Subcutaneous adipose tissue (tissue), 4 donors: ENCODE data around the gene PTPRD. TPM values are rescaled to one million over a fixed set of nuclear protein-coding genes. Genes with fewer than 3 reads are reported as not detected.

Source experiments
- total RNA-seq, 4 donors: library from RNA; depleted of rRNA; stranded (reverse); fragments of >200 nt; gene quantifications; one replicate each; pipeline ENCODE4 v1.1.0, GENCODE V29; 2016
- TF ChIP-seq, protein P1 (sequence below): fragments of 450-650 bp; IDR thresholded peaks from one replicate; pipeline ENCODE4 v1.5.1; 2016; ENCODE audit warnings: low read depth, mild to moderate bottlenecking, control low read depth, antibody characterized with exemption, moderate library complexity

Gene PTPRD
- total RNA-seq, 4 donors from 2014 or later = 5.1 to 17.3 (median 12.1) TPM

DNA sequence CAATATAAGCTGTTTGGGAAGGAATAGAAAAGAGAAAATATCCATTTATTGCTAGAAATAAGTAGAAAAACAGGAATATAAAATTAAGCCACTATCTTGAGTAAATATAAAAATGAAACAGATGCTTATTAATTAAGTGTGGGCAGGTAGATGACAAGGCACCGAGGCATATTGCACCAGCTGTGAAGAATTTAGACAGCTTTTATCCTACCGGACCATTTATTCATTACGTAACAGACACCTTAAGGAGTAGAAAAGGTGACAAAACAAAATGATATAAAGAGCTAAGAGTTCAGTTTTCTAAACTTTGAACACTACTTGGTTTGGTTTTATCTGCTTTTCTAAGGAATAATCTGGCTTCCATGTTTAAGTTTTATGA lies 404.1 kb downstream of the PTPRD start:
- TF ChIP-seq, protein P1, sequence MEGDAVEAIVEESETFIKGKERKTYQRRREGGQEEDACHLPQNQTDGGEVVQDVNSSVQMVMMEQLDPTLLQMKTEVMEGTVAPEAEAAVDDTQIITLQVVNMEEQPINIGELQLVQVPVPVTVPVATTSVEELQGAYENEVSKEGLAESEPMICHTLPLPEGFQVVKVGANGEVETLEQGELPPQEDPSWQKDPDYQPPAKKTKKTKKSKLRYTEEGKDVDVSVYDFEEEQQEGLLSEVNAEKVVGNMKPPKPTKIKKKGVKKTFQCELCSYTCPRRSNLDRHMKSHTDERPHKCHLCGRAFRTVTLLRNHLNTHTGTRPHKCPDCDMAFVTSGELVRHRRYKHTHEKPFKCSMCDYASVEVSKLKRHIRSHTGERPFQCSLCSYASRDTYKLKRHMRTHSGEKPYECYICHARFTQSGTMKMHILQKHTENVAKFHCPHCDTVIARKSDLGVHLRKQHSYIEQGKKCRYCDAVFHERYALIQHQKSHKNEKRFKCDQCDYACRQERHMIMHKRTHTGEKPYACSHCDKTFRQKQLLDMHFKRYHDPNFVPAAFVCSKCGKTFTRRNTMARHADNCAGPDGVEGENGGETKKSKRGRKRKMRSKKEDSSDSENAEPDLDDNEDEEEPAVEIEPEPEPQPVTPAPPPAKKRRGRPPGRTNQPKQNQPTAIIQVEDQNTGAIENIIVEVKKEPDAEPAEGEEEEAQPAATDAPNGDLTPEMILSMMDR = no peak

DNA sequence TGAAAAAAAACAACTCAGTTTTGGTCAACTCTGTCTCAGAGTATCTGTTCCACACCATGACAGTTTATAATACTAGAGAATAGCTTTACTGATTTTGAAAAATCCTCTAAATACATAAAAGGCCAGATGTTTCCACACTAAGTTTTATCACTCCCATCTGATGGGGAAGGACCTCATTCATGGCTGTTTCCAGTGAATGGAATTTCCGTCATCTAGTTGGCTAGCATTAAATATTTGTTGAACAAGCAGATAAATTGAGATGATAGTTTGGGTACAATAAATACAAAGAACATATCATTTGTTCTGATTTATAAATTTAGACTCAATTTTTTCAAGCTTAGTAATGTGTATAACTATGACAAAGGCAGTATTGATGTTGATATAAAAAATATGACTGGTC lies 408.5 kb downstream of the PTPRD start:
- TF ChIP-seq, protein P1 = no peak

DNA sequence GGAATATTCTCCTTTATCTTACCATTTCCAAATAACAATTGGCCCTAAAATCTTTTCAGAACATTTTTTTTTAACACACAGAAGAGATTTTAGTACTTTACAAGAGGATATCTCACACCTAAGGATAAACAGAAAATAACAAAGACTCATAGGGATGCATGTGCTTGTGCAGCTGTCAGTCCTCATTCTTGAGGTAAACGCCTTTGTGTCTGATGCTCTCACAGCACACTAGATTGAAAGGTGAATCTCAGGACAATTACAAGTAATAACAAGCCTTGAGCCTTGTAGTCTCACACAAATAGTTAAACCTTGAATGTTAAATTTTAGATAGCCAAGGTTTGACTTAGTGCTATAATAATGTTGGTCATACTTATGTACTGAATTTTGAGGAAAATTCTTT lies 439.2 kb downstream of the PTPRD start:
- TF ChIP-seq, protein P1 = no peak

DNA sequence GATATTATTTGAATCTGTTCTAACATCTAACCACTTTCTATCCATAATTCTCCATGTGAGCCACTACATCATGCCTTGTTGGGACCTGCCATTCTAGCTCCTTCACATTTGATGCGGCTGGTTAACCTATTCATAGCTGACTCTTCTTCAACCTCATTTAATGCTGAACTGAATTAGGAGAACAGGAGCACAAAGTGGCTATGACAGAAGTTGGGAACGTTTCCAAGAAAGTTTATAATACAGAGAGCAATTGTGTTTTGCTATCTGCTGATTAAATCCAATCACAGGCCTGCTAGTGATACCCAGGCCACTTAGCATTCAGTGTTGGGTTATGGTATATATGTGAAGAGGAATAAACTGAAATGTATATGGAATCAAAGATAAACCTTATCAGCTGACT lies 440.3 kb downstream of the PTPRD start:
- TF ChIP-seq, protein P1 = no peak

DNA sequence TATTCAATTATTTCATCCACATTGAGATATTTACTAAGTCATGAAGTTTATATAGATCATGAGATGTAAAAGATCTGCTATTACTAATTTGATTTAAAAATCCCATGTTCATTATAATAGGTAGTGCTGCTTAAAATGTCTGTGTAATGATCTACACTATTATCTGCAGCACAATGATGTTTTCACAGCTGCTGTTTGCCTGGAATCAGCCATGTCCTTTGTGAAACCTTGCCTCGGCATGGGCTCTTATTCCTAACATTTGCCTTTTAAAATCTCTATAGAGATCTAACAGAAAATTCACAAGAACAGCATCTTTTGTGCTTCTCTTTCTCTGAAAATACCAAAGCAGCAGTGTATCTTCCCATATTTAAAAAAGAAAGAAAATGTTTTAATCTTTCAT lies 444.6 kb downstream of the PTPRD start:
- TF ChIP-seq, protein P1 = no peak

DNA sequence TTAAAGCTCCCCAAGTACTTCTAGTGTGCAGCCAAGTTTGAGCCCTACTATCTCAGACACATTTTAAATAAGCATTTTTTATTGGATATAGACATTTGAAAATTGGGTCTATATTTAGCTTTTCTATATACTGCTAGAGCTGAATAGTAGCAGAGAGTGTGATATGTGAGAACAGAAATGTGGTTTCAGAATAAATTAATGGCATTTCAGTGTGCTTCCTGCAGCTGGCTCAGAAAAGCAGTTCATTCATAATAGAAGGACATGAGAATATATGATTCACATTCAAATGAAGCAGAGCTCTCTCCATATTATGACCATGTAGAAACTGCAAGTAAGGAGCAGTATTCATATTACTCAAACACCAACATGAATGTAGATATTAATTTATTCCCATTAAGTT lies 464.0 kb downstream of the PTPRD start:
- TF ChIP-seq, protein P1 = no peak

DNA sequence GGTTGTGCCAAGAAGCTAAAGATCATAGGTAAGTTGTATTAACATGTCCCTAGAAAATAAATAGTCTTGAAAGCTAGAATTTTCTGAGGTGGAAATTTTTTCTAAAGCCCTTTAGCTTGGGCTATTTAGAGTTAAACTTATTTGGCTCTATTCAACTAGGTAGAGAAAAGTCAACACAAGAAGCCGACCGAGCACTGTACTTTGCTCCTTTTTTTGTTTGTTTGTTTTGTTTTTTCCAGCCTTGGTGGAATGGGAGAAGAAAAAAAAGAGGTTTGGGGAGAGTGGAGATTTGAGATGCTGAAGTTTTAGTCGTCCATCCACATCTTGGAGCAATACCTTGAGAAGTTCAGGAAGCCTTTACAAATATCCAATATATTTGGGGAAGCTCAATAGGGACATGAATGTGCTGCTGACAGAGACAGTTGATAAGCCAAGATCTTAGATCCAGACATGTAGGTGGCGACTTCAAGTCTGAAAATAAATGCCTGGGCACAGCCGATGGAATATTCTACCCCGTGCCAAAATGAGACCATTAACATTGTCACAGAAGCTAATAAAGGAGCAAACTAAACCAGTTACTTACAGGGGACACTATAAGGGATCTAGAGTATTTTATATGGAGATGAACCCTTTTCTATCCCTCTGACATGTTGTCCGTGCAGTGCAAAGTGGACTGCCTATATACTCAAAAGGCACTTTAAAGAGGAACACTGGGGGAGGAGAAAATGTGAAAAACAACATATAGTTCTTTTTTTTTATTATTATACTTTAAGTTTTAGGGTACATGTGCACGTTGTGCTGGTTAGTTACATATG lies 466.1 kb downstream of the PTPRD start:
- TF ChIP-seq, protein P1 = no peak
